ENCODE results near the gene EHD4.

EHD4 gene

DNA sequence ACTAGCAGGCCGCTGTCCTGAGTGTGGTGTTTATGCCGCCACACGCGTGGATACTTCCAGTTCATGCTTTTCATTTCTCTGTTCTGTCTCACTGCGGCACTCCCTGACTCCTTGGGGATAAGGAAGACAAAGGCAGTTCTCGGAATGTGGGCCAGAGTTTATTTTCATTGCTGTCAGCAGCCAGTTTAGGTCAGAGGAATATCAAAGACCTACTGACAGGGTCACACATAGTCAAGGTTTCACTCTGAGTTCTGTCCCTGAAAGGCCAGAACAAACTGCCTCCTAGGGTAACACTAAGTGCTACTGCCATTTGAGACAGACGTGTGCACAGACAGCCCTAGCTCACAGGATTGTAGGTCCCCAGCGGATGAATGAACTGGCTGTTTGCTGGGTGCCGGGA is 51.2 kb downstream of the EHD4 start:
- DNase-seq (ENCODE audit: low read depth in 2 of 2, low spot score in 1 of 2) = no peak

DNA sequence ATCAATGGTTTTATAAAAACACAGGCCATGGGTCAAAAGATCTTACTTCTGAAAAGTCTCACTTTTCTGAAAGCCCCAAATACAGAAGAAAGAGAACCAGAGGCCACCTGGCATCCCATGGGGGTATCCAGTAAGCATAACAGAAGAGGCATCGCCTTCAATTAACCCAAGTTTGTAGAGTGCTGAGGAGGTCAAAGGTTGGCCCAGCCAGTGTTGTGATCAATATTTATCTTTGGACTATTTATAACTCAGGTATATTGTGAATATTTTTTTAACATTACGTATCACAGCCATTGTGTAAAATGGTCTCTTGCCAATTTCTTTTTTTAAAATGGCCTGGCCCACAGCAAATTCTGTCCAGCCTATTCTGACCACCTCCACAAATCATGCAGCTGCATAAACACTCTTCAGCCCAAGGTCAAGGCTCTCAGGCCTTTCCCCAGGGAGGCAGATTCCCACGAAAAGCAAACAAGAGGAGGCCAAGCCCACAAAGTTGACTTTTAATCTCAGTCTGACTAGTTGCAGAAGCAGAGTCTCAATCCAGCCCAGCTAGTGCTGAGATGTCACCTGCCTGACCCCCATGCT is 52.3 kb downstream of the EHD4 start:
- DNase-seq (ENCODE audit: low read depth in 2 of 2, low spot score in 1 of 2) = no peak

DNA sequence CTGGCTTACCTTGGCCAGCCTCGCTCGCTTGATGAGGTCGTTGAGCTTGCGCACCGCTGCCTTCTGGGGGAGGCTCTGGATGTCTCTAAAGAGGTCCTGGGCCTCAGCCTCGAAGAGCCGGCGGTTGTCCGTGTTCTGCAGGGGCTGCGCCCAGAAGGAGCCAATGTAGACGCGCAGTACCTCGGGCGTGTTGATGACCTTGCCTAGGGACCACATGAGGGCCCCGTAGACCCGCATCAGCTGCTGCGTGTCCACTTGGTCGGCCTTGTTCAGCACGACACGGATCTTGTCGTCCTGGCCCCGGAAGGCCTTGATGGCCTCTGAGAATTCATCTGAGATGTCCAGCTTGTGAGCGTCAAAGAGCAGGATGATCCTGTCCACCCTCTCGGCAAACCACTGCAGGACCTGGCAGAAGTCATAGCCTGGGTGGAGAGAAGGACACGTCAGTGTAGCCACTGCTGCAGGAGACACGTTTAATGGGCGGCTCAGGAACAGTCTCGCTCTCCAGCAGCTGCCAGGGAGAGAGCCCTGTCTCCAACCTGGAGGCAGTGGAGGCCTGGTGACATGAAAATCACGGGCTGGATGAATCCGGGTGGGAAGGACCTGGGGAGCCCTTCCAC is 53.0 kb downstream of the EHD4 start:
- DNase-seq (ENCODE audit: low read depth in 2 of 2, low spot score in 1 of 2) = no peak

DNA sequence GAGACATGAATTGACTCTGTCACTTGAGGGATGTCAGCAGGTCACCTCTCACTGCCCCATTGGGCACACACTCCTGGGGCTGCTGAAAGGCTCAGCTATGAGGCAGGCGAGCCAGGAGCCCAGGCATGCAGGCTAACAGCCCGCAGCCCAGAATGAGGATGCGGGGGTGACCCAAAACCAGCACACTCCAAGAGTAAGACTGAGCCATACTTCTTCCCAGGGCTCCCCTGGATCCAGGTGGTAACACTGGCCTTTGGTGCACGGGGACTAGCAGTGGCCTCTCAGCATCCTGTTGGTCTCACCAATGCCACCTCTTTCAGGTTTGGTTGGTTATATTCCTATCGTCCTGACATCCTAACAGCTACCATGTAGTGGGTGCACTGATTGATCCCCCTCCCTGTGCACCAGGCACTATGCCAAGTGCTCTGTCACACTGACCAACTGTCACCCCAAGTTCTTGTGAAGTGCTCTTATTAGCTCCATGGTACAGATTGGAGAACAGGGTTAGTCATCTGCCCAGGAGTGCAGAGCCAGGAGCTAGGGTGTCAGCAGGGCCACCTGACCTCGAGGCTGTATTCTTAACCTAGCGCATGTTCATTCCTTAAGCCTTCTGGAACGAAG is 53.7 kb downstream of the EHD4 start:
- no peak for DNase-seq (ENCODE audit: low read depth in 2 of 2, low spot score in 1 of 2)

DNA sequence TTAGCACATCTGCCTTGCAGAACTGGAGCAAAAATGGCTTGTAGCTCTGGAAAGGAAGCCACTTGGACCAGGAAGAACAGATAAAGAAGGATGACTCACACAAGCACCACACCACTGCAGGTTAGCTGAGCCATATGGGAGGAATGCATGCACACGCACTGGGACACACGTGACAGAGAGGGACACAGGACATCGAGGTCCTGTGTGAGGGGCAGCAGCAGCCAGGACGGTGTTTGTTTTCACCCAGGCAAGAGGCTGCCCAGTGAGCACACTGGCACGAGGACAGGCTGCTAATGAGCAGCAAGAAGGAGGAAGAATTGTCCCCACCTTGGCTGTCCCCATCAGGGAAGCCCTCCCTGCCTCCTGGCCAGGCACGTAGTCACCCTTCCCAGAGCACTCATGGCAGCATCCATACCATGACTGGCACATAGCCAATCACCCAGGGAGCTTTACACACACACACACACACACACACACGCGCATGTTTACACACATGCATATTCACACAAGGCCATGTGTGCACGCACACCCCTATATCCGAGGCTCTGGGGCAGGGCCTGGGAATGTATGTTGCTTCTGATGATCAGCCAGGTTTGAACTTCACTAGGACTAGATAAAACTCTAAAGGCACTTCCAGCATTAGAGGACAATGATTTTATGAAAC is 54.5 kb downstream of the EHD4 start:
- no peak for DNase-seq (ENCODE audit: low read depth in 2 of 2, low spot score in 1 of 2)

DNA sequence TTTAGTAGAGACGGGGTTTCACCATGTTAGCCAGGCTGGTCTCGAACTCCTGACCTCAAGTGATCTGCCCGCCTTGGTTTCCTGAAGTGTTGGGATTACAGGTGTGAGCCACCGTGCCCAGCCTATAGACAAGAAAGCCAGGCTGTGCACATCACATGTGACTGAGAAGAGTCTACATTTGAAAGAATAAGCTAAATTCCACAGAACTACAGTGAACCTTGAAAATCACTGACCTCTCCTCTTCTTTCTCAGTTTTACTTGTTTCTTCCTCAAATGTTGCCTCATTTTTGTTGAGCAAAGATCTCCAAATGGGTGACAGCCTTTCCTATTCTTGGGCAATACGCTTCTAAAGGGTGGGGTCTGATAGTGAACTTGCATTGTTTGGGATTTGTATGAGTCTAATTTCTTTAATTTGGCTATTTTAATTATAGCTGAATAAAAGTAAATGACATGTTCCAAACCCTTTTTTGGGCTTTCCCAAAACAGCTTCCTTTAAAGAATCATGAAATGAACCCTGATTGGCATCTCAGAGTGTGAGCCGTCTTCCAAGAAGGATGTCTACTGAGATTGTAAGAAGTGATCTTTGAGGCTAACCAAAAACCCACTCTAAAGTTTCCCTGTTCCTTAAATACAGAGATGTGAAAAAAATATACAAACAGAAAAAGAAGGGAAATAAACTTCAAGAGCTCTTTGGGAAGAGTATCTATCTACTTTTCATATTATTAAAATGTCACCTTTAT is 56.9 kb downstream of the EHD4 start:
- no peak for DNase-seq (ENCODE audit: low read depth in 2 of 2, low spot score in 1 of 2)

DNA sequence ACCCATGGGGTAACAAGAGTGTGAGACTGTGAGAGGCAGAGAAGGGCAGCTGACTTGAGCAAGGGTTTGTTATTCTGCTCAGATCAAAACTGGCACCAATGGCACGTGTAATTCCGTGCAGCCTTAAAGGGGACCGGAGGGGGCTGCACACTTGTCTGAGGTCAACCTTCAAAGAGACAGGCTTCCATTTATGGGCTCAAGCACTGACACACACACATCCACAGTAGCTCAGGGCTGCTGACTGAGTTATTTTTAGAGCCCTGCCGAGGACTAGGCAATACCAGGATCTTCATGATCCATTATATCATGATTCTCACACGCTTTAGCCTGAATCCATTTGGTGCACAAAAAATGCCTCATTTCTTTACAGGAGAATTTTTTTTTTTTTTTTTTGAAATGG is 57.9 kb downstream of the EHD4 start:
- DNase-seq (ENCODE audit: low read depth in 2 of 2, low spot score in 1 of 2) = no peak

DNA sequence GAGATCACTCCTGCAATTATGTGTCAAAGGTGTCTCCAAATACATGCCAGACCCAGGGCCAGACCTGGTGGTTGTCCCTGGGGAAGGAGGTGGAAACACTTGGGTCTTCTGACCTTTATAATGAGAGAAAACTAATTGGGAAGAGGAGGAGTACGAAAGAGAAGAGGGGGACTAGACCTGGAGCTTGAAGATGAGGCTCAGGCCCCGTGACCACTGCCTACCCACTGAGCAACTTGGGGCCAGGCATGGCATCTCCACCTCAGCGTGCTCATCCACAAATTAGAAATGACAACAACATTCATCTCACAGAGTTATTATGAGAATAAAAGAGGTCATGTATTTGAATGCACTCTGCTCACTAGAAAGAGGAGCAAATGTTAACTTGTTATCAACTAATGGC is 59.1 kb downstream of the EHD4 start:
- DNase-seq (ENCODE audit: low read depth in 2 of 2, low spot score in 1 of 2) = no peak

DNA sequence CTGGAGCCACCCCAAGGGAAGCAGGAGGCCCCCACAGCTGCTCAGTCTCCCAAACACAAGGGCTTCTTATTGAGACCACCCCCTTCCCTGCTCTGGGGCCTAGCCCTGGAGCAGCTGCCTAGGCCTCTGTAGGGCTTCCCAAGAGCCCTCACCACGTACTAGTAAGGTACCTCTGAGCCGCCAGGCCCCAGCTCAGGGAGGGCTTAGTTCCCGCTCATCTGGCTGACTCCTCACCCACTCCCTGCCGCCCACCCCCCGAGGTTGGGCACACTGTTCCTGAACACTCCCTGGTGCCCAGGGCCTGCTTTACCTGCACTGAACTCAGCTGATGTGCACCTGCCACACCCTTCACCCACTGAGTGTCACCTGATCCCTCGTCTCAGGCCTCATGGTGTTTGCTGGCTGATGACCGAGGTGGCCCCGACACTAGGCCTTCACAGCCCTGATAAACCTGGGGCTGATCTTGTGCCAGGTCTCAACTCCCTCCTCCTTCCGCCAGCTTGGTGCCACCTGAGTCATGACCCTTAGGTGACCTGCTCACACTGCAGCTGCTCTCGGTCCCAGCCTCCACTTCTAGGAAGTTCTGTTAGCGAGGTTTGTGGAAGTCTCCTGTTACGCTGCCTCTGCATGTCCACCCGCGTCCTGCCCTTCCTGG is 60.5 kb downstream of the EHD4 start:
- no peak for DNase-seq (ENCODE audit: low read depth in 2 of 2, low spot score in 1 of 2)

DNA sequence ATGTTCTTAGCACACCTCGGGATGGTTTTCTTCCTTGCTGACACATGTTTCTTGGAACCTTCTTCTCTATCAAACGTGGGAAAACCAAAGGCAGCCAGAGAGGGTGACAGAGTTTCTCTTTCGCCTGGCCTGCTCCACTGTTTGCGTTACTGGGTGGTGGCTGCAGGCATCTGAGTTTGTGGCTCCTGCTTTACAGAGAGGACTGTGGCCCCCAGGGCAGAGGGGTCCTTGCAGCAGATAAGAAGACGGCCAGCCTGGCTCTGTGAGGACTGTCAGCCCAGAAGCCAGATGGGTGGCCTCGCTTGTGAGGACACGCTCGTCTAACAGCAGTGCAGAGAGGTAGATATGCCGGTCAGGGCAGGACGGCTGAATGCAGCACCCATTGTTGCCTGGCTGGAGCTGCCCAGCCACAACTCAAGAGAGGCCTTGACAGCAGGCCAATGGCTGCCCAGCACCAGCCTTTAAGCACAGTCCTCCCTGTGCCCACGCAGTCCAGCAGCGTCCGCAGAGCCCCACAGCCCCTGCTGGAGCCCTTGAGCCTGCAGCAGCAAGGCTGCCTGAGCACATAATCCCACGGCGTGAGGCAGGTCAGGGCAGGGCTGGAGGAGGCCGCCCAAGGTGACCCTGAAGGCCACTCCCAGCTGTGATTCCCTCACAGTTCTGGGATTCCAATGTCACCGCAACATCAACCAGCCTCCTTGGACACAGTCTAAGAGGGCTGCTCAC is 63.5 kb downstream of the EHD4 start:
- no peak for DNase-seq (ENCODE audit: low read depth in 2 of 2, low spot score in 1 of 2)

DNA sequence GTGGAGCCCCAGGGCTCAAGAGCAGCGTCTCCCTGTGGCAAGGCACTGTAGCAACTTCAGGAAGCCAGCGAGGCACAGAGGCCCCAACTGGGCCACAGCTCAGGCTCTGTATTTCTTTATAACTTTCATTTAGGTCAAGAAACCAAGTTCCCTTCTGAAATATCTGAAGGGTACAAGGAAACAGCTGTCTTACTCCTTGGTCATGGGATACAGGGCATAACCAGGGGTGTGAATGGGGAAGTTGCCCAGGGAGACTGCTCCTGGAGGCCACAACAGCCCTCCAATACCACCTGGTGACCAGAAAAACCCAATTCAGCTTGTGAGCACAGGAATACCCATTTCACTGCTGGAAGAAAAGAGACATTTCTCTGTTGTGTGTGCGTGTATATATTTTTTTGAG is 65.2 kb downstream of the EHD4 start:
- no peak for DNase-seq (ENCODE audit: low read depth in 2 of 2, low spot score in 1 of 2)

DNA sequence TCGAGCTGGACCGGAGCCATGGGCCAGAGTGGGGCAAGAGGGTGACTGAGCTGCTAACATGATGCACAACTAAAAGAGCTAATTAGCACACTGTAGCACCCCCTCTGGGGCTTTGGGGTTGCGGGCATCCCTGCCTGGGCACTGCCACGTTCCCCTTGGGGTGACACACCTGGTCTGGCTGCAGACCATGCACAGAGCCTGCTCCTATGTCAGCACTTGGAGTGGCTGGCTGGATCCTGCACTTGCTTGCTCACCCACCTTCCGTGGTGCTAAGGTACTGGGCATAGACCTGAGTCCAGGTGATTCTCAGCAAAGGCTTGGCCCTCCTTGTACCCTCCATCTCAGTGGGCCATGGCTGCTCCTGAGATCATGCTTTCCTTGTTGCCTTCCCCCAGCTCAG is 65.7 kb downstream of the EHD4 start:
- DNase-seq (ENCODE audit: low read depth in 2 of 2, low spot score in 1 of 2) = no peak

DNA sequence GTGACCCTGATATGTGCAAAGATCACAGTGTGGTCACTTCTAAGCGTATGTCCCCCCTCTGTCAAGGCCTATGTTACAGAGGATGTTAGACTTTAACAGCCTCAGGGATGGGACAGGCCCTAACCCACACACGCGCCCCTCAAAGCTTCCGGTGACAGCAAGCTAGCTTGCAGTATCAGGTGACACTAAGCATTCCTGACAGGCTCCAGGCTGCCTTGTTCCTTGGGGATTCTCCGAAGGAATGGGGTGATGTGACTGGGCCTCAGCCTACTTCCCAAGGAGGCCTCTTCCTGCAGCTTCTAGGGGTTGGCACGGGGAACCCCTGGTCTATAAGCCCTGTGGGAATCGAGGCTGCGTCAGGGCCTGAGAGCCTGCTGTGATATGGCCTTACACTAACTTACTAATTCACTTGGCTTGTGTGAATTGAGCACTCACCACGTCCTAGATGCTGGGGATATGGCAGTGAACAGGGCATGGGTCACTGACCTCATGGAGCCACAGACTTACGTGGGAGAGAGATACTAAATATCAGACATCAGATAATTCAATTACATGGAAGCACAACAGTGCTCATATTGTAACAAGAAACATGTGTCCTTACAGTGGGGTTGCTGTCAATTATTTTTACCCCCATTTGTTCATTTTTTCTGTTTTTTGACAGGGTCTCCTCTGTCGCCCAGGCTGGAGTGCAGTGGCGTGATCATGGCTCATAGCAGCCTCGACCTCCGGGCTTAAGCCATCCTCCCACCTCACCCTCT is 67.1 kb downstream of the EHD4 start:
- no peak for DNase-seq (ENCODE audit: low read depth in 2 of 2, low spot score in 1 of 2)

DNA sequence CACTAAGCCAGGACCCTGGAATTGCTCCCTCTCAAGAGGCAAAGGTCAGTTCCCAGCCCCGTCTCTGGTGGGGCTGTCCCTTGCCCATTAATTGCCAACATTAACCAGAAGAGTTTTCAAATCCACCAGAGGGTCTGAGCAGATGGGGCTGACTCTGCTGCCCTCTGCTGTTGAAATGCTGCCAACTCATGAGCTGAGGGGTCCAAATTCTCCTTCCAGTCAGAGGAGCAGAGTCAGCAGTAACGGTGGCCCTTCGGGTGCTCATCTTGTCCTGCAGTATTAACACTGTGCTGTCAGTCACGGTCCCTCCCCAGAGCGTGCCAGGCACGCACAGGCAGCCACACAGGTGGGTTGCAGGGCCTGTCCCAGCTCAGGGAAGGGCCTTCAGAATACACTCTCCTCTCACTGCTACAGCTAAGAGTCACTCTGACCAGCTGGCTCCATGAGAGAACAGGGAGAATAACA is 67.8 kb downstream of the EHD4 start:
- peak; percentile 46 to 59 for DNase-seq (ENCODE audit: low read depth in 2 of 2, low spot score in 1 of 2)

DNA sequence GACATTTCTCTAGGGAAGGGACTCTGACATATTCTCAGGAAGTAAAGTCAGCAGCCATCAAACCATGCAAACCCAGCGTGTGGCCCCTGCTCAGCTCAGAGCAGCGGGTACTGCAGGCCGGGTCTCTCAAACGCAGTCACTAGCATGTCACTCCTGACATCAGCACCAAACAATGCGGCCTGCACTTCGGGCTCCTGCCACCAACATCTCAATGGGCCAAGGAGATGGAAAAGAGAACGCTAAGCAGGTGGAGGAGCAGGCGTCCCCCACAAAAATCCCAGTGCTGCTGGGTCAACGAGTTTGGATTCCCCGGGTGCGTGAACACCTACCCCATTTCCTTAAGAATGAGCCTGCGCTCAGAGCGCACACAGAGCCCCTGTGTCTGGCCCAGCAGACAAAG is 68.6 kb downstream of the EHD4 start:
- DNase-seq (ENCODE audit: low read depth in 2 of 2, low spot score in 1 of 2) = no peak

DNA sequence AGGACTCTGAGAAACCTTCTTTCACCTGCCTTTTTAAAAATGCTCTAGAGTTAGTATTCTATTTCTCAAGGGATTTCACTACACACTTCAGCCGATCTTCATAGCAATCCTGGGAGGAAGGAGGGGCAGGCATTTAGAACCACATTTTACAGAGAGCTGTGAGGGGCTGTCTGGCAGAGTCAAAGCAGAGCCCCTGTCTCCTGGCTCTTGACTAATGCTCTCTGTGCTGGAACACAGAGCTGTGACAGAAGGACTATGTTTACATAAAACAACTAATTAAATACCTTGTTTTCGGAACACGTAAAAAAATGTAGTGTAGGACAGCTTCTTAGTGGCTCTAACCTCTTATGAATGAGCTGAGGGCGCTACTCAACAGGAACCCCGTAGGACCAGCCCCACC is 70.9 kb downstream of the EHD4 start:
- no peak for DNase-seq (ENCODE audit: low read depth in 2 of 2, low spot score in 1 of 2)

DNA sequence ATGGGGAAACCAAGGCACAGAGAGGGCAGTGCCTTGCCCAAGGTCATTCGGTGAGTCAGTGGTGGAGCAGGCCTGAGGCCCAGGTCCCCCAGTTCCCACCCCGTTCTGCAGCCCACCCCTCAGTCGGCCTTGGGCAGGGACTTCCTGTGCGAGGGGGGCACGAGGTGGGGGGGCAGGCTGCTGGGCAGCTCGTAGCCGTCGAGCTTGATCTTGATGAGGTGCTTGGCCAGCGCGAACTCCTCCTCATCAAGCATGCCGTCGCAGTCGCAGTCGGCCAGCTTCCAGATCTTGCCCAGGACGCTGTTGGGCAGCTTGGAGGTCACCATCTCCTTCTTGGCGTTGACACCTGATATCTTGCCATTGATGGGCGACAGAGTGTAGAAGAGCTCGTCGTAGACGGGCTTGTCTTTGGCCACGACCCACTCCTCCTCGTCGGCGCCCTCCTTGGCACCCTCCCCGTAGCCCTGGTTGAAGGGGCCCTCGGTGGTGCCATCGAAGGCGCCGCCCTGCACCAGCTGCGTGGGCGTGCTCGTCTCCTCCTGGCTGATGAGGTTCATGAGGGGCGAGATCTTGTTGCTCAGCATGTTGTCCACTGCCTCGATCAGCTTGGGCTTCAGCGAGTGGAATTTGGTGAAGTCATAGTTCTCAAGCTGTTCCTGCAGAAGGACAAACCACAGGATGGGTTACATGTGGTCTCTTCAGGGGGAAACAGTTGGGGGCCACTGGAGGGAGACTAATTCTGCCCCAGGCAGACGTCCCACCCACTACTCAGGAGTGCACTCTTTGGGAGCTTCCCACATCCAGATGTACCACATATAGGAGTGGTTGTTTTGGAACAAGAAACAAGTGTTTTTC is 71.6 kb downstream of the EHD4 start:
- no peak for DNase-seq (ENCODE audit: low read depth in 2 of 2, low spot score in 1 of 2)

DNA sequence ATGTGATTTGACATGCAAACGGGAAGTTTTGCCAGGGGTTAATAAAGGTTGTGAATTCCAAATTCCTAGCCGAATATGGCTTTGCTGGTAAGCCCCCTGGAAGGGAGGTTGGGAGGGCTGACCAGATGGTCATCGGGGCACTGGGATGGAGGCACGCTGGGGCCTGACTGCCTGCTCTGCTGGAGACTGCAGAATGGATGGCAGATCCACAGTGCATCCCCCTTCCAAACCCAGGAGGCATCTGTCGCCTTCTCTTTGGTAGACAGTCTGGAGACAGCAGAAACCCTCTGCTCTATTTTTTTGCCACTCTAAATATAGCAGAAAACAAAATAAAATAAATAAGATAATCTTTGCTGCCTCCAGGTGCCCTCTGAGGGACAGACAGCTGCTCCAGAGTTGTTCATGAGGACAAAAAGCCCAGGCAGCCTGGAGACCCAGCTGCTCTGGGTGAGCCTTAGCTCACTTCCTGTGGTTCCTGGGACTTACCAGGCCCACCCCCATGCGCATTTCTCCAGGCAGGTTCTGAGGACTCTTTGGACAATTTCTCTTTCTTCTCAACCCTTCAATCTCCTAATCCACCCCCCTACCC is 72.4 kb downstream of the EHD4 start:
- no peak for DNase-seq (ENCODE audit: low read depth in 2 of 2, low spot score in 1 of 2)
